Thymus (tissue), 11 donors: ENCODE measurements around the gene SLC27A2. TPM values are rescaled to one million over a fixed set of nuclear protein-coding genes. Genes with fewer than 3 reads are reported as not detected.
"Not testable (repeated sequence)": the region's sequence is repeated elsewhere in the genome, so short reads cannot be mapped to it uniquely, and the experiment has no call there.

Experiments used
- DNase-seq, 9 donors: peaks; one replicate each; pipeline ENCODE4 v3.0.0-alpha.2; 2013; ENCODE audit warnings: low spot score in 9 of 9, low read depth in 6 of 9, missing footprints in 1 of 9
- H3K27ac ChIP-seq, 2 donors: one replicate each; pipeline ENCODE4 v1.5.1; 2013; ENCODE audit warnings: control low read depth in 1 of 2, low read depth in 1 of 2, low read length in 1 of 2, mild to moderate bottlenecking in 1 of 2, moderate library complexity in 1 of 2
- H3K27me3 ChIP-seq, 2 donors: one replicate each; pipeline ENCODE4 v1.5.1; 2013; ENCODE audit warnings: low read length in 1 of 2; ENCODE audit not compliant: control insufficient read depth in 2 of 2, insufficient read depth in 1 of 2
- H3K36me3 ChIP-seq, 2 donors: one replicate each; pipeline ENCODE4 v1.5.1; 2013; ENCODE audit warnings: low read length in 1 of 2, mild to moderate bottlenecking in 1 of 2, moderate library complexity in 1 of 2; ENCODE audit not compliant: control insufficient read depth in 2 of 2, insufficient read depth in 2 of 2
- H3K4me1 ChIP-seq, 2 donors: one replicate each; pipeline ENCODE4 v1.5.1; 2013; ENCODE audit warnings: low read length in 2 of 2; ENCODE audit not compliant: control insufficient read depth in 2 of 2, insufficient read depth in 2 of 2
- H3K4me3 ChIP-seq, 2 donors: one replicate each; pipeline ENCODE4 v1.5.1; 2013; ENCODE audit warnings: low read length in 2 of 2, control low read depth in 1 of 2, mild to moderate bottlenecking in 1 of 2
- H3K9me3 ChIP-seq, 2 donors: one replicate each; pipeline ENCODE4 v1.5.1; 2013; ENCODE audit warnings: low read length in 1 of 2, mild to moderate bottlenecking in 1 of 2; ENCODE audit not compliant: control insufficient read depth in 2 of 2, insufficient read depth in 1 of 2
- WGBS: extraction: QIAGEN DNeasy Blood & Tissue Kit; methylation state at CpG from one replicate; pipeline ENCODE4 v1.1.7; 2013; 5-methylcytosine and 5-hydroxymethylcytosine counted together
- polyA plus RNA-seq: library from polyadenylated mRNA; stranded (reverse); fragments of 200-250 nt; gene quantifications from one replicate; pipeline ENCODE4 v1.2.3, GENCODE V29; 2013
- total RNA-seq: library from RNA; stranded (reverse); fragments of 120-200 nt; gene quantifications from one replicate; pipeline ENCODE4 v1.2.4, GENCODE V29; 2013
- donor health status: healthy.

The SLC27A2 gene
- total and polyA plus RNA-seq, 2 donors: 1.3 to 1.4 TPM

DNA sequence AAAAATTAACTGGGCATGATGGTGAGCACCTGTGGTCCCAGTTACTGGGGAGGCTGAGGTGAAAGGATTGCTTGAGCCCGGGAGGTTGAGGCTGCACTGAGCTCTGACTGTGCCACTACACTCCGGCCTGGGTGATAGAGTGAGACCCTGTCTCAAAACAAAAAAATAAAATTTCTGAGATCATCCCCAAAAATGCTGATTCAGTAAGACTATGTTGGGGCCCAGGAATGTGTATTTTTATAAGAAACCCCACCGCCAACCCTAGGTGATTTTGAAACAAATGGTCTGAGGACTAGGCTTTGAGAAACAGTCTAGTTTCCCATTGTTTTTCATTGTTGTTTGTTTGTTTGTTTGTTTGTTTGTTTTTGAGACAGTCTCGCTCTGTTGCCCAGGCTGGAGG lies 4.1 kb downstream of the SLC27A2 start:
- Histone ChIP-seq H3K27me3 (peaks cover 6 to 17% of the 10 kb centered on the region in 2 donors), H3K36me3 (no peaks in the 10 kb centered on the region), H3K9me3 (no peaks in the 10 kb centered on the region), H3K4me1 (peaks cover 7 to 11% of the 10 kb centered on the region in 2 donors), H3K27ac (no peak overlapping the region), H3K4me3 (no peak overlapping the region)
- 97% methylated on average over 4 of the region's 4 CpGs for WGBS
- DNase-seq: no peak

GRCh38 chr15:50186752-50187151 lies 4.8 kb downstream of the SLC27A2 start:
- H3K27ac ChIP-seq: no peak overlapping the region
- peaks cover 6 to 13% of the 10 kb centered on the region in 2 donors for H3K27me3 ChIP-seq
- H3K4me1 ChIP-seq: peaks cover 7 to 11% of the 10 kb centered on the region in 2 donors
- no peaks in the 10 kb centered on the region for H3K36me3 ChIP-seq
- no peak overlapping the region for H3K4me3 ChIP-seq
- H3K9me3 ChIP-seq: no peaks in the 10 kb centered on the region
- no peak for DNase-seq
- WGBS: 95% methylated on average over 1 of the region's 1 CpG

GRCh38 chr15:50187525-50187924 lies 5.5 kb downstream of the SLC27A2 start:
- 95% methylated on average over 2 of the region's 2 CpGs for WGBS

GRCh38 chr15:50187997-50188396 lies 6.0 kb downstream of the SLC27A2 start:
- no peak overlapping the region for H3K4me3 ChIP-seq

More at GRCh38 chr15:50187525-50187924, 5.5 kb downstream of the SLC27A2 start:
- Histone ChIP-seq H3K4me3 (no peak overlapping the region), H3K27me3 (peaks cover 4 to 7% of the 10 kb centered on the region in 2 donors), H3K9me3 (no peaks in the 10 kb centered on the region), H3K36me3 (no peaks in the 10 kb centered on the region), H3K27ac (no peak overlapping the region), H3K4me1 (peaks cover 6 to 9% of the 10 kb centered on the region in 2 donors)
- DNase-seq: no peak

DNA sequence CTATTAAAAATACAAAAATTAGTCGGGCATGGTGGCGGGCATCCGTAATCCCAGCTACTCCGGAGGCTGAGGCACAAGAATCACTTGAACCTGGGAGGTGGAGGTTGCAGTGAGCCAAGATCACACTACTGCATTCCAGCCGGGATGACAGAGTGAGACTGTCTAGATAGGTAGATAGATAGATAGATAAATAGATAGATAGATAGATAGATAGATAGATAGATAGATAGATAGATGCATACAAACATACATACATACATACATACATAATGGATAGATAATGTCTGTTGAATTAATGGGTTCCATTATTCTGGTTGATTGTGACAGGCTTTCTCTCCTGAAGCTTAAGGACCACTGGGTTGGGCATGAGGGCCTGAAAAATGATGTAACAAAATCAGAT lies 6.8 kb downstream of the SLC27A2 start:
- H3K36me3 ChIP-seq, H3K4me1 ChIP-seq, H3K9me3 ChIP-seq, DNase-seq, H3K27me3 ChIP-seq, H3K4me3 ChIP-seq, H3K27ac ChIP-seq: not testable (repeated sequence)
- 95% methylated on average over 5 of the region's 5 CpGs for WGBS

More at GRCh38 chr15:50187997-50188396, 6.0 kb downstream of the SLC27A2 start:
- Histone ChIP-seq H3K36me3 (no peaks in the 10 kb centered on the region), H3K27me3 (peaks cover 1 to 2% of the 10 kb centered on the region in 2 donors), H3K9me3 (no peaks in the 10 kb centered on the region), H3K27ac (no peak overlapping the region), H3K4me1 (peaks cover 1 to 4% of the 10 kb centered on the region in 2 donors)
- WGBS: 97% methylated on average over 2 of the region's 2 CpGs
- no peak for DNase-seq

GRCh38 chr15:50189633-50190032 lies 7.6 kb downstream of the SLC27A2 start:
- DNase-seq: no peak
- Histone ChIP-seq H3K4me1 (no peaks in the 10 kb centered on the region), H3K36me3 (no peaks in the 10 kb centered on the region), H3K27me3 (no peaks in the 10 kb centered on the region), H3K27ac (no peak overlapping the region), H3K4me3 (no peak overlapping the region), H3K9me3 (no peaks in the 10 kb centered on the region)

- Histone ChIP-seq H3K4me1 (no peaks in the 10 kb centered on the region), H3K27ac (no peak overlapping the region), H3K9me3 (no peaks in the 10 kb centered on the region)
Observed at GRCh38 chr15:50190166-50190570, 8.2 kb downstream of the SLC27A2 start.

GRCh38 chr15:50190723-50191122 lies 8.7 kb downstream of the SLC27A2 start:
- no peaks in the 10 kb centered on the region for H3K9me3 ChIP-seq
- no peak overlapping the region for H3K27ac ChIP-seq
- DNase-seq: no peak
- H3K4me1 ChIP-seq: no peaks in the 10 kb centered on the region
- no peaks in the 10 kb centered on the region for H3K36me3 ChIP-seq
- no peak overlapping the region for H3K4me3 ChIP-seq
- H3K27me3 ChIP-seq: no peaks in the 10 kb centered on the region
- WGBS: 91% methylated on average over 1 of the region's 1 CpG

More at GRCh38 chr15:50190166-50190570, 8.2 kb downstream of the SLC27A2 start:
- H3K36me3 ChIP-seq: no peaks in the 10 kb centered on the region
- DNase-seq: no peak
- H3K4me3 ChIP-seq: no peak overlapping the region
- no peaks in the 10 kb centered on the region for H3K27me3 ChIP-seq

DNA sequence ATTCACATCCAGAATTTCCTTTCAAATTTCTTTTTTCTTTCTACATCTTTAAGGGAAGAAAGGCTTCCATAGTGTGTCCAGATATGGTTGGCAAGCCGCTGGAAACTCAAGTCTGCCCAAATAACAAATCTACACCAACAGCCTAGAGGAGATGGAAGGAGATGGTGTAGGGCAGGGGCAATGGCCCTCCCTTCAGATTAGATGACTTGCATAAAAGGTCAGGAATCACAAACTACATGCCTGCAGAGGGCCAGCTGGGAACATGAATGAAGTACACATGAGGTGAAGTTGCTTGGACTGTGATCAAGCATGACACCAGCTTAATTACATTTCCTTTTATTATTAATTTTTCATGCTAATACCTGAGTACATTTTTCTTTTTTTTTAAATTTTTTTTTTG lies 10.2 kb downstream of the SLC27A2 start:
- 98% methylated on average over 1 of the region's 1 CpG for WGBS
- DNase-seq: no peak
- Histone ChIP-seq H3K27me3 (no peaks in the 10 kb centered on the region), H3K36me3 (no peaks in the 10 kb centered on the region), H3K27ac (no peak overlapping the region), H3K9me3 (no peaks in the 10 kb centered on the region), H3K4me3 (no peak overlapping the region), H3K4me1 (no peaks in the 10 kb centered on the region)
